Stimulated activated CD8-positive, alpha-beta memory T cell treated with anti-CD3 and anti-CD28 coated beads, Interleukin-4, amount 100 ng/mL, for 1 hour (primary cell): Measurements from ENCODE around the gene HOXA11.

Experiments used
- DNase-seq, 2 donors: peaks; one replicate each; pipeline ENCODE4 v3.0.0-alpha.2; 2020; ENCODE audit warnings: low read depth in 2 of 2, low spot score in 1 of 2

Gene HOXA11

DNA sequence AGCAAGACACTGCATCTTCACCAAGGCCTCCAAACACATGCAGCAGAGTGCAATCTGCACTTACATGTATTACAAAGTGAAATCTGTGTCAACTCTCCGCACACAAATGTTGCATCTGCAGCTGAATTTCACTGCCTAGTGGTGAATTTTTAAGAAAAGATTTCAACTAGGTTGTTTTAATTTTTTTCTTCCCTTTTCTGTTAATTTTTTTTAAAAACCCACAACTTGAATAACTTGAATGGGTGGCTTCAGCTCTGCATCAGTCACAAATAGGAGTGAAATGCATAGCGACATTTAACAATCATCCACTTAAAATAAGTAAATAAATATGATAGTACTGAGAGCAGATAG, 8.9 kb upstream of the HOXA11 start:
- DNase-seq = no peak

DNA sequence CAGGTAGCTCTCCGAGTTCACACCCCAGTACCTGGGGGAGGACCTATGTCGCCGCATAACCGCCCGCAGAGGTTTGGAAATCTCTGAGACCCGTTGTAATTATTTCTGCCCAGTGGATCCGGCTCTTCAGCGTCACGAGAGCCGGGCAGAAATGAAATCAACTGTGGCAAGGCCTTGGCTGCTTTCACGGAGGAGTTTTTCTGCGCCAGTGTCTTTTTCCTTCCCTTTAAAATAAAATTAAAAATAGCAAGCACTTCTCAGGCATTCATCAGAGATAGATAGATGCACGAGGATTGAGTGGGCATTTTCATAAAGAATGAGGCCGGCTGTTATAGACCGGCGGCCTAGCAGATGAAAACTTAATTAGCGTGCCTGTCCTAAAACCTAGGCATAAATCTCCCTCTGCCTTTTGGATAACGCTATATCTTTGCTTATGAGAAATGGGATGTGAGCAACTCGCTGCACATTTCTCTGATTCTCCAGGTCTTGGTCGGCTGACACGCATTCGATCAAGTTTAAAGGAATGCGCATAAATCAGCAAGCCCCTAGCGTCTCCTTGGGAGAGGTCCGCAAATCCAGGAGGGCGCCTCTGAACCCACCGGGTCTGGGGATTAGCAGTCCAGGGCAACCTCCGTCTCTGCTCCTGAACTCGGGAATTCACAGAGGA, 8.4 kb upstream of the HOXA11 start:
- DNase-seq = no peak

DNA sequence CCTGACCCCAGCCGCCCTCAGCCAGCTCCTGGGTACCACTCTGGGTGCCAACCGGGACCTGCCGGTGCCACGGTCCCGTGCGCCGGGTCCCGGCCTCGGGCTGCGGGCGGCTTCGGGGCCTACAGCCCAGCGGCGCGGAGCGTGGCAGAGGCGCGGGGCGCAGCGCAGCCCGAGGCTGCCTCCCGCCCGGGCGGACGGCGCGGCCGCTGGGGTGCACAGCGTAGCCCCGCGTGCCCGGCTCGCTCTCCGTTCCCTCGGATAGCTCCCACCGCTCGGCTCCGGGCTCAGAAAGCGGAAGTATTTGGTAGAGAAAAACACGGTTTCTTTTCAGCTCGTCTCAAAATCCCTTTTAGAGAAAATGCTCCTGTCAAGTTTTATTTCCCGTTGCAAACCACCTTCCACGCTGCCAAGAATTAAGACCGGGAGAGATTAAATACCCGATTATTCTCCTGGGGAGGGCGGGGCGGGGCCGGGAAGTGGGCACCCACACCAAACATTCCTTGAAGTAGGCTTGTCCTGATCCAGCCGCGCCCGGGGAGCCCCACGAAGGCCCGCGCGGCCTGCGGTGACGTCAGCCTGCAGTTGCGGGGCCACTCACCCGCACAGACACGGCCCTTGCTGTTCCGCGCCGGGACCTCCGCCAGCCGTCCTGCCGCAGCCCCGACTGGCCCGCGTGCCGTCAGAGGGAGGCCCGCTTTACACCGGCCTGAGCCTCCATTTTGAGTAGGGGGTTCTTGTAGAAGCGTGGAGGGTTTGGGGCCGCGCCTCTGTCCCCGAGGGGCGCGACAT, 7.7 kb upstream of the HOXA11 start:
- no peak for DNase-seq

DNA sequence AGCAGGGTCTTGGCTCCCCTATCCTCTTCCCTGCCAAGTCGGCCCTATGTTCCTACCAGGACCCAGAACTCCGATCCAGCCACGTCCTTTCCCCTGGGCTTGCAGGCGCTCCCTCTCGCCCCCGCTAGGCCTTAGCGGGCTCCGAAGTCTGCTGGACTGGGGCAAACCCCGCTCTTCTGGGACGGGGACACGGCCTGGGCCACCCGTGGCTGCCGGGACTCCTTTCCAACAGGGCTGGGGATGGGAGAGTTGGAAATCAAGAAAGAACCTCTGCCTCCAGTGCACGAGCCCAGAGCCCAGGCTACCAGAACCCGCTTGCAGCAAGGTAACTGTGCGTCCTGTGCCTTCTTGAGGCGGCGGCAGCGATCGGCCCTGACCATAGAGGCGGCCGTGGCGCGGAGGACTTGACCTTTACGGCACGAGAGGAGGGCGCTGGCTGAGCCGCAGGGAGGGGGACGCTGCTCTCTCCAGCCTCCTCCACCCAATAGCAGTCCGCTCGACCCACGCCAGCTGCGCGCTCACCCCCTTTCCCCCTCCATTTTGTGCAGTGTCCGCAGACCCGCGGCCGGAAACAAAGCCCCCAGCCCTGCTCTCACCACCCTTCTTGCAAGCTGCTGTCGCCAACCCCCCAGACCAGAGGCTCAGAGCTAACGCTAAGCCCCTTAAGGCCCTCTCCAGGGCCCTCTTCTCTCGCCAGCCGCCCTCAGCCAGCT, 7.0 kb upstream of the HOXA11 start:
- DNase-seq = no peak

DNA sequence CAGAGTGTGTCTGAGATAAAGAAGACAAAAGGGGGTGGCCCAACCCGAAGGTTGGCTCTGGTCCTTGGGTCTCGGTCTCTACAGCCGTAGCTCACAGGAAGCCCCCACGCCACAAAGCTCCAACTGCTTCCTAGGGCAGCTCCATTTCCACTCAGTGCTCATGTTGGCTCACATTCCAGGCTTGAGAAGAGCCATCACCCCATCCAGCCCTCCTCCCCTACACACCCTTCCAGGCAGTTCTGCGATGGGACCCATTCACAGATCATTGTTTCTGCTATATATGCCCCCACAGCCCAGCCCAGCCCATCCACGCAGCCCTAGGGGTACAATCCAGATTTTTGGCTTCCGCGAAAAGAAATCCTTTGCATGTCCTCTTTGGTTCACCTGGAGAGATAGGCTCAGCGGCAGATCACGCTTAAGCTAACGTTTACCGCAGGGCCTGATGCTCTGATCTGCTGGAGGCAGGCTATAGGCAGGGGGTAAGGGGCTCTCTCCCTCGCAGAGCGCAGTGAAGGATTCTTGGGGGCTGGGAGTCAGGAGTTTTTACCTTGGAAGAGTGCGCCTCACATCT, 6.2 kb upstream of the HOXA11 start:
- no peak for DNase-seq

DNA sequence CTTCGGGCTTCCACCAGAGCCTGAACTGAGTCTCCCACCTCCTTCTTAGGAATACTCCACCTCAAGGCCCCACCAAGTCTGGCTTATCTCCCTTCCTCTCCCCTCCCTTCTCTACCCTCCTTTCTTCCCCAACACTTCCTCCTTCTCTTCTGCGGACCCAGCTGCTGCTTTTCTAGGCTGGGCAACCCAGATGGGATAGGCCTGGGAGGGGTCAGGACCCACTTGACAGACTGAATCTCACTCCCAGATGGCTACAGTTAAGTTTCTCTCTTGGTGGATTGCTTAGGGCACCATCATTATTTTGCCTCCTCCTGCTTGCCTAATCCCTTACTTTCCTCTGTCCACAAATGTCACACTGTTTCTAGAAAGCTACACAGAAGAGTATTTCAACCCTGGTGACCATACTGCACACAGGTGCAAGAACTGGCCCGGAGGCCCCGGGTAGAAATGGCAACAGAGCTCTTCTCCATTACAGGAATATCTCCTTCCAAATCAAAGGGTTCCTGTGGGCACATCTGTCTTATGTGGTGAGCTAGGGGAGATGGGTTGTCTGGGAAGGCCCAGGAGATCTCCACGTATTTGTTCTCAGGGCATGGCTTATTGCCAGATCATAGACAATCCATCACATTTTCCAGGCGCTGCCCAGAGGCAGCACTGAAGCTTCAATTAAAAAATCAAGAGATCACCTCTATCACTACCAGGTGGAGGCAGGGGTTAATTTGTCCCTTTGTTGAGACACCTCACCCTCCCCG, 5.1 kb upstream of the HOXA11 start:
- no peak for DNase-seq

DNA sequence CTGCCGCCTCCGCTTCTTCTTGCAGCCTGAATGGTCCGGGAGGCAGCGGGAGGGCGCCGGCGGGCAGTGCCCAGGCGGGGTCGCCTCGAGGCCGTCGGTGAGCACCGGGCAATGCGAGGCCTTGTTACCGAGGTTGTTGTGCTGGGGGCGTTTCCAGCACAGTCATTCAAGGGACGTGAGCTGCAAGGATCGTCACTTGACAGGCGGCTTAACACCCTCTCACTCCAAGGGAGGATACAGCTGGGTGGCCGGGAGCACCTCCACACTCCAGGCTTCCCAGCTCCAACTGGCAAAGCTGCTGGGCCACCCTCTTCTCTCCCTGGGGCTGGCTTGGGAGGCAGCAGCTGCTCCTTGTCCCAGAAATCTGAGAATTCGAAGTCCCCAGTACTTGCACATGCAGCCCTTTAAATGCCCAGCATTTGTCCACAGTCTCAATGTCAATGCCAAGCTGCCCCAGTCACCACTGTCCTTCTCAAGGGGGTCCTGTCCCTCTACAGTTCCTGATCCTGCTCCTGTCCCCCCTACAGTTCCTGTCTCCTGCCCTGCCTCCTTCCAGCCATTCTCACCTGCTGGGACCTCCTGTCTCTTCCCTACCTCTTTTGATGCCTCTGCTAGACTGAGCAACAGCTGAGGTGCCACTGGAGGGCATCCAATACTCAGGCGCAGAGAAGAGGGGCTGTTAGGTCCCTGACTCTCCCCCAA, 4.4 kb upstream of the HOXA11 start:
- DNase-seq = no peak

DNA sequence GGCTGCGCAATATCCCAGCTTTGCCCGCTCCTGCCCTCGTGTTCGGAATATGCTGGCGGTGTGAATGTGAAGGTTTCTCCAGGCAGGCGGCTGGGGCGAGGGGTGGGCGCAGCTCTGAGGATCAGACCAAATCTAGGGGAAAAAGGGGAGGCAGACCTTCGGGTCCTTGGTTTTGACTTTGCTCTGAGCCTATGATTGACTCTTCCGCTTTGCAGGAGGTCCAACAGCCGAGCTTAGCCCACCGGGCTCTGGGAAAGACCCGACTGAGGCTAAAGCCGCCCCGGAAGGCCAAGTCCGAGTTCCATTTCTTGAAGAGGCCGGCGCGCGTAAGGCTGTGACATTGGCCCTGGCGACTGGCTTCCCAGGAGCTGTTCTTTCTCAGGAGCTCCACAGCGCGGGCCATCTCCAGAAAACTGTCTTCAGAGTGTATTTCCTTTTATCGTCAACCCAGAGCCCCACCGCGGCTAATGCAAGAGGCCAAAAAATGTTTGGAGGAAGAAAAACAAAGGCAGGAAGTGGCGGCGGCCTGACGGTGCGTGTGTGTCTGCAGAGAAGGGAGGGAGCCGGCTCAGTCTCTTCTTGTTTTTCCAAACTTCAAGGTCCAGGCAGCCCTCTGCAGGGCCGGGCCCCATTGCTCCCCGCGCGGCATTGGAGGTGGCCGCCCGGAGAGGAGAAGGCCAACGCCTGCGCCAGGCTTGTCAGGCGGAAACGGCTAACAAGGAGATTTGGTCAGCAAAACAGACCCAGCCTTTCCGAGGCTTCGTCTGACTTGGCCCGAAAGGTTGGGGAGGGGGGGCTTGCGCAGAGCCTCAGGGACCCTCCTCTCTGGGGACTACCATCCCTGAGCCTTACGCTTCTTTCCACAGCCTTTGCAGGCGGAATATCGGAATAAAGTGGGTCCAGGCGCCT, 3.6 kb upstream of the HOXA11 start:
- no peak for DNase-seq

DNA sequence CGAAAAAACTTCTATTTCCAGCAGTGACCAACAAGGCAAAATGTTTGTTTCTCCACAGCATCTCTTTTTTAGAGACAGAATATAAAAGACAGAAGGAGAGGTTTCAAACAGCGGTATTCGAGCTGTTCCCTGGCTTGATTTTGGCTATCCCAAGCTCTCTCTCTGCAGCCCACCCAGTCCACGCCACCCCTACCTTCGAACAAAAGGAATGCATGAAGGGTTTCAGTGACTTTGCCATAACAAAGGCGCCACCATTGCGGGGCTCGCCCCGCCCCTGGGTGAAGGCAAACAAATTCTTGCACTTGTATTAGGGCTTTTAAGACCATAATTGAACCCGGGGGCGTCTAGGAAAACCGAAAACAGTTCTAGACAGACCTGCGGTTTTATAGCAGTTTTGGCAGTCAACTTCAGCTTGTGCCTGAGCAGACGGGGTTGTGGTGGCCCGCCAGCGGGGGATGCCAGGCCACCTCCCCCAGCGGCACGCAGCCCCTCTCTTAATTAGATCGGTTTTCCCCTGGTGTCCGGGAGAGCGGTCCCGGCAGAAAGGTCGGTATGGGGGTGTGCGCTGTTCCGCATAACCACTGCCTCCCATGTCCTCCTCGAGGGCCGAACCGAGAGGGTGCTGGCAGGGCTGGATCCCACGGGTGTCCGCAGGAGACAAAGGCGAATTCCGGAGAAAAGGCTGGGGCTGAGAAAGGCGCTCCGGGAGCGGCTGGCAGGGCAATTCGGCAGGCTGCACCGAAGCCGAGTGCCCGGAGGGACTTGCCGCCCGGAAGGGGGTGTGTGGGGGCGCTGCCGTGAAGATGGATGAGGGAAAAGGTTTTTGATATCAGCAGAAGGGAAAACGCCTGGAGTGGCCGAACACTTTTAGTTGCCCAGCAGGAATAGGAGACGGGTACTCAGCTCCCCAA, 2.7 kb upstream of the HOXA11 start:
- no peak for DNase-seq

DNA sequence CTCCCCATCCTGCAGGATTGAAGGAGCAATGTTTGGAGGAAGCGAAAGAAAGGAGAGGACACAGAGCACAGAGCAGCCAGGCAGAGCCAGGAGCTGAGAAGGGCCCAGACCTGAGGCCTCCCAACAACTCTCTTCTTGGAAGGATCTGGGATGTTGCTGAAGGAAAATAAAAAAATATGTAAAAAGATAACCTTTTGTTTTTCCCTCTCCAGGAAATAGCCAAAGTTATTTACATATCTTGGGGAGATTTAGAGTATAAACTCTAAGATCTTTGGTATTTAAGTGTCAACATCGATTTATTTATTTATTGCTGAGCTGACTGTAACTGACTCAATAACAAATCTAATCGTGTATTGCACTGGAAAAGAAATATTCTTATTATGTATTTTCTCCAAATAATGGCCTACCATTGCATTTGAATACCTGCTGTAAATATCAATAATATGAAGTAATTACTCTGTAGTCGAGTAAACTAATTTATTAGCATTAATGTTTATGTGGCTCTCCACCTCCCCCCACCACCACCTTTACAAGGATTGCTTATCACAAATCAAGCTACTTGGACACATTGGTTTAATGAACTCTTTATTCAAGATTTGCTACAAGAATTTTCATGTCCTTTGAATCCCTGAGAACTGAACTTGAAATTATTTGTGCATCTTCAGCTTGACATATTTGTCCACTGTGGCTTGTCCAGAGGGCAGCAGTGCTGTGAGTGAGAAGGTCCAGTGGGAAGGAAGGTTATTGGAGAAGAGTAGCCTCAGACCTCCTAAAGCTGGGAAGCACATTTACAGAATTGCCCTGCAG, 1.8 kb upstream of the HOXA11 start:
- no peak for DNase-seq

DNA sequence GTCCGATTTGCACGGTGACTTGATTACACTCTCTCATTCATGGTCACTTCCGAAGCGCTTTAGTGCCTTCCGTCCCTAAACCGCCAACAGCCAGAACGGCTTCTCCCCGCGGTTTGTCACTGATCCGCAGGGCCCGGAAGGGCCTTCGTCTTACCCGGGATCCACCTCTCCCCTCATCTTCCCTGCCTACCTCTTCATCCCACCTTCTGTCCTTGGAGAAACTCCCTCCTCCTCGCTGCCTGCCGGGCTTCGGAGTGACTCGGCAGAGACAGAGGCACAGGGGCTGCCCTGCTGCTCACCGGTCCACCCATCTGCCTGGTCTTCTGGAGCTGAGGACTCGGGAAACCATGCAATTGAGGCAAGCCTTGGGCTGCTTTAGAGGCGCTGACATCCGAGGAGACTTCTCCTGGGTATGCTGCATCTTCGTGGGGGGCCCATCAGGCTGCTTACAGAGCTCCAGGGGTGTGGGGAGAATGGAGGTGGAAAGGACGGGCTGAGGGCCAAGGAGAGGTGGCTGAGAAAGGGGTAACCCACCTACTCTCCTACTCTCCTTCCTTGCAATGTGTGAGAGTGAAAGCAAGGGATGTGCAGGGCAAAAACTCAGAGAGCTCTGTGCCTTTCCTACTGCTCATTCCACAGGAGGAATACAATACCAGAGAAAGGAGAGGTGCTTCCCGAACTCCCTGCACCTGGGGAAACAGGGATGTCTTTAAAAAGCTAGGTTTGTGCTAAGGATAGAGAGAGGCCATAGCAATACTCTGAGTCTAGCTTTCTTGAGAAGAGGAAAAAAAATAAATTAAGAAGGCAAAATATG, 1.0 kb upstream of the HOXA11 start:
- DNase-seq = no peak

DNA sequence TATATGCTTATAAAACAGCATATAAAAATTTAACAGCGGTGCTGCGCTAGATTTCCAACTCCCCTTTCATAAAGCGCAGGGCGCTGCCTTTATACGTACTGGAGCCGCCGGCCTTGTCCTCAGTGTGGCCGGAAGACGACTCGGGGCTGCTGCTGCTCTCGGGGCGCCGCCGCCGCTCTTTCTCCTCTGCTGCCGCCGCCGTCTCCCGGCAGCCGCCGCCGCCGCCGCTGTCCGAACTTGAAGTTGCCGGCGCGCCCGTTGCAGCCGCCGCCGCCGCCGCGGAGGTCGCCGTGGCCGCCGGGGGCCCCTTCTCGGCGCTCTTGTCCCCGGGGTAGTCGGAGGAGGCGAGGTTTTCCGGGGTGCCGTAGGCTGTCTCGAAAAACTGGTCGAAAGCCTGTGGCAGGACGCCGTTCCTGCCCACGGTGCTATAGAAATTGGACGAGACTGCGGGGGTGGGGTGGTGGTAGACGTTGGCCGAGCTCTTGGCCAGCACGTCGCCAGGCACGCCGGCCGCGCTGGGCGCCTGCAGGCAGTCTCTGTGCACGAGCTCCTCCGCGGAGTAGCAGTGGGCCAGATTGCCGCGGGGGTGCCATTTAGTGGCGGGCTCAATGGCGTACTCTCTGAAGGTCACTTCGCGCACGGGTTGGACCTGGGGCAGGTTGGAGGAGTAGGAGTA, 557 bp downstream of the HOXA11 start:
- DNase-seq = no peak

DNA sequence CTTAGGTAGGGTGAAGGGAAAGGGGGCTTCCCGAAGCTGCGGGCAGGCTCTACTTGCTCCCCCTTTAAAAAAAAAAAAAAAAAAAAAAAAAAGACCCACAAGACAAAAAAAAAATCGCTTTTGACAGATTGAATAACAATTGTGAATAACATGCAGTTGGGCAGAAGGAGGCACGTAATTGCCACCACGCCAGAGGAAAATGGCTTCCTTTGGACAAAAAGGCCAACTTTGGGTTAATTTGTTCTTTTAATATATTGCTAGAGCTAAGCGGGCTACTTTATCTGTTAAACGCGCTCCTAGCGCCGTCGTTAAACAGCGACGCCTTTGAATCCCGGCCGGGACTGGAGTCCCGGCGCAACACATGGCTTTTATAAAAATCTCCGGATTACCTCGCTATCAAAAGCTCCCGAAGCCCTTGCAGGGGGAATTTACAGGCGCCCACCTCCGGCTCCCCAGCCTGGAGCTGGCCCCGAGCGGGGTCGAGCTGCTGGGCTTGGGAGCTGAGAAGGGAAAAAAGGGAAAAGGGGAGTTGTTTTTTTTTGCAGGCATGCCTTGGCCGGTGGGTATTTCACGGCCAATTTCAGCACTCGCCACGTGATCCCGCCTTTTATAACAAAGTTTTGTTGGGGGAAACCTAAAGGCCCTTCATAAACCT, 1.2 kb downstream of the HOXA11 start:
- DNase-seq = no peak

DNA sequence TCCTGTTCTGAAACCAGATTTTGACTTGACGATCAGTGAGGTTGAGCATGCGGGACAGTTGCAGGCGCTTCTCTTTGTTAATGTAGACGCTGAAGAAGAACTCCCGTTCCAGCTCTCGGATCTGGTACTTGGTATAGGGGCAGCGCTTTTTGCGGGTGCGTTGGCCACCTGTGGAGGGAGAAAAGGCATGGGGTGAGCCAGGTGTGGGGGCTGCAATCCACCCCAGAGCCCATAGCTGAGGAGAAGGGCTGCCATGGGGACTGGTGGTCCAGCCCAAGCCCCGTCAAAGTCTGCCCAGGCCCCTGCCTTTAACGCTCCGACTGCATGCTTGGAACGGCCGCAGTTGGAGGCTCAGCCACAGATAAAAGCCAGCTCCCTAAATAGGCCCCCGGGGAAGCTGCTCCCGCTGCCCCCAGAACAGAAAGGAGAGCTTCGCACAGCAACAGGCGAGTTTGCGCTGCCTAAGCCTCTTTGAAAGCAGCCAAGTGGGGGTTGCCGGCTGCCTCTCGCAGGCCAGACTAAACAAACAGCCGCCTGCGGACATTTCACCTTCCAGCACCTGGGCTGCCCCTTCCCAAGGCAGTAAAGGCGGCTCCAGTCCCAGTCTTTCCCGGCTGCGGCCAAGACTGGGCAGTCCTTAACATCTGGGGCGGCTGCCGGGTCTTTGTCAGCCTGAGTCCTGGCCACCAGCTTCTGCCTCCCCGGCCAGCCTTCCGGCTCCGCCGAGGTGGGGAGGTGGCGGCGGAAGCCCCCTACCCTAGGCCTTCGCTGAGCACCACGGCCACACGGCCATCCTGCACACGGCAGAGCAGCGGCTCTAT, 2.0 kb downstream of the HOXA11 start:
- no peak for DNase-seq

DNA sequence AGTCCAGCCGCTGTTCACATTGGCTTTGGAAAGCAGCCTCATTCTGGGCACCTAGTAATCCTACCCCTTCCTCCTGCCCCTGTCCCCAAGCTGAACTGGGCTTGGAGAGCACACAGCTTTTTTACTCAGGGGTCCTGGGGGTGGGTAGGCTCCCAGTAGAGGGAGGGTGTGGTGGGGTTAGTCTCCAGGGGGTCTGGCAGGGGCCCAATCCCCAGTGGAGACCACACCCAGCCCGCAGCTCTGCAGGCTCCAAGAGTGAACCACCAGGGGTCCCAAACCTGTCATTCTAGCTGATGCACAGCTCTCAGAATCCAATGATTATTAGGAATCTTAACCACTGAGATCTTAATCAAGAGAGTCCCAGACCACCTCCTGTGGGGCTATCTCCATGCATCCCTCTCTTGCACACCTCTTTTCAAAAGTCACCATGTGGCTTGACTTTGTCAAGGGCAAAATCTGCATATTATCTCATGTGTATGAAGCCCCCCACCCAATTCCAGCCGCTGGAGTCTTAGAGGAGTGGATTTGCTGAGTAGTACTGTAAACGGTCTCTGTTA, 2.7 kb downstream of the HOXA11 start:
- no peak for DNase-seq
